ENCODE results near the gene HSPG2. TPM values are rescaled to one million over a fixed set of nuclear protein-coding genes. Genes with fewer than 3 reads are reported as not detected.
"Not testable (repeated sequence)": the region's sequence is repeated elsewhere in the genome, so short reads cannot be mapped to it uniquely, and the experiment has no call there.

HSPG2 gene
- total RNA-seq, 1 donor from 2014 or later = 1,732 TPM

- H3K9me3 Mint-ChIP-seq (ENCODE audit: unreplicated experiment) = no peaks in the 10 kb centered on the region
- H3K4me1 Mint-ChIP-seq (ENCODE audit: unreplicated experiment) = peaks cover 55% of the 10 kb centered on the region
- peak overlapping the region; percentile 38 for H3K4me3 Mint-ChIP-seq (ENCODE audit: unreplicated experiment)
- H3K27ac Mint-ChIP-seq (ENCODE audit: unreplicated experiment) = peak overlapping the region; percentile 95
- H3K36me3 Mint-ChIP-seq (ENCODE audit: low read depth, unreplicated experiment) = no peaks in the 10 kb centered on the region
- no peak for DNase-seq (ENCODE audit: low spot score)
- peaks cover 3% of the 10 kb centered on the region for H3K27me3 Mint-ChIP-seq (ENCODE audit: unreplicated experiment)
- no peak for TF ChIP-seq CTCF (IDR thresholded peaks at IDR 0.05; ENCODE audit: unreplicated experiment)
Observed at GRCh38 chr1:21944733-21945073, 7.6 kb upstream of the HSPG2 start.

- not testable (repeated sequence) for H3K27me3 Mint-ChIP-seq (ENCODE audit: unreplicated experiment); H3K4me3 Mint-ChIP-seq (ENCODE audit: unreplicated experiment); H3K36me3 Mint-ChIP-seq (ENCODE audit: low read depth, unreplicated experiment); DNase-seq (ENCODE audit: low spot score); H3K9me3 Mint-ChIP-seq (ENCODE audit: unreplicated experiment)
- Mint-ChIP-seq H3K27ac (ENCODE audit: unreplicated experiment) (peak overlapping the region; percentile 76), H3K4me1 (ENCODE audit: unreplicated experiment) (peaks cover 69% of the 10 kb centered on the region)
Observed at GRCh38 chr1:21942959-21943640, 6.0 kb upstream of the HSPG2 start.

- no peak for DNase-seq (ENCODE audit: low spot score)
- H3K4me1 Mint-ChIP-seq (ENCODE audit: unreplicated experiment) = peaks cover 73% of the 10 kb centered on the region
- no peak for TF ChIP-seq CTCF (IDR thresholded peaks at IDR 0.05; ENCODE audit: unreplicated experiment)
- H3K9me3 Mint-ChIP-seq (ENCODE audit: unreplicated experiment) = no peaks in the 10 kb centered on the region
- no peak overlapping the region for H3K4me3 Mint-ChIP-seq (ENCODE audit: unreplicated experiment)
- peaks cover 5% of the 10 kb centered on the region for H3K36me3 Mint-ChIP-seq (ENCODE audit: low read depth, unreplicated experiment)
- H3K27ac Mint-ChIP-seq (ENCODE audit: unreplicated experiment) = peak overlapping the region; percentile 76
- H3K27me3 Mint-ChIP-seq (ENCODE audit: unreplicated experiment) = peaks cover 6% of the 10 kb centered on the region
Observed at GRCh38 chr1:21942464-21942863, 5.4 kb upstream of the HSPG2 start.

GRCh38 chr1:21941370-21941769 lies 4.3 kb upstream of the HSPG2 start:
- DNase-seq (ENCODE audit: low spot score) = no peak
- no peaks in the 10 kb centered on the region for H3K9me3 Mint-ChIP-seq (ENCODE audit: unreplicated experiment)
- peaks cover 64% of the 10 kb centered on the region for H3K4me1 Mint-ChIP-seq (ENCODE audit: unreplicated experiment)
- H3K27me3 Mint-ChIP-seq (ENCODE audit: unreplicated experiment) = peaks cover 6% of the 10 kb centered on the region
- H3K36me3 Mint-ChIP-seq (ENCODE audit: low read depth, unreplicated experiment) = peaks cover 5% of the 10 kb centered on the region
- no peak overlapping the region for H3K4me3 Mint-ChIP-seq (ENCODE audit: unreplicated experiment)
- TF ChIP-seq CTCF (IDR thresholded peaks at IDR 0.05; ENCODE audit: unreplicated experiment) = no peak
- H3K27ac Mint-ChIP-seq (ENCODE audit: unreplicated experiment) = no peak overlapping the region

GRCh38 chr1:21940492-21940891 lies 3.4 kb upstream of the HSPG2 start:
- no peak overlapping the region for H3K27ac Mint-ChIP-seq (ENCODE audit: unreplicated experiment)
- no peak for TF ChIP-seq CTCF (IDR thresholded peaks at IDR 0.05; ENCODE audit: unreplicated experiment)

More at GRCh38 chr1:21940492-21940891, 3.4 kb upstream of the HSPG2 start:
- H3K9me3 Mint-ChIP-seq (ENCODE audit: unreplicated experiment) = no peaks in the 10 kb centered on the region
- H3K36me3 Mint-ChIP-seq (ENCODE audit: low read depth, unreplicated experiment) = peaks cover 7% of the 10 kb centered on the region
- DNase-seq (ENCODE audit: low spot score) = no peak
- no peak overlapping the region for H3K4me3 Mint-ChIP-seq (ENCODE audit: unreplicated experiment)
- H3K4me1 Mint-ChIP-seq (ENCODE audit: unreplicated experiment) = peaks cover 63% of the 10 kb centered on the region
- peaks cover 6% of the 10 kb centered on the region for H3K27me3 Mint-ChIP-seq (ENCODE audit: unreplicated experiment)
